Panc1 (cell line): ENCODE results near the gene TRIM75.

Source experiments
- SIN3A ChIP-seq: IDR thresholded peaks from 2 replicates; pipeline ENCODE4 v1.6.1; 2012; ENCODE audit warnings: low read depth, mild to moderate bottlenecking, low read length, moderate library complexity, borderline replicate concordance; ENCODE audit not compliant: insufficient read depth
- TCF7L2 ChIP-seq: IDR thresholded peaks from 2 replicates; pipeline ENCODE4 v1.6.1; 2011; ENCODE audit warnings: mild to moderate bottlenecking, low read depth, low read length, inconsistent platforms
- TF ChIP-seq, protein P1 (sequence below): fragments of 450-650 bp; IDR thresholded peaks from 2 replicates; pipeline ENCODE4 v1.5.1; 2017; ENCODE audit warnings: mild to moderate bottlenecking
- TF ChIP-seq, protein P2 (sequence below), 2 experiments: IDR thresholded peaks; 2 replicates each; pipeline ENCODE4 v1.6.1; 2011 to 2012; ENCODE audit warnings: low read depth in 2 of 2, control low read depth in 1 of 2, low read length in 1 of 2, mild to moderate bottlenecking in 1 of 2, moderate library complexity in 1 of 2; ENCODE audit not compliant: insufficient read depth in 1 of 2

DNA sequence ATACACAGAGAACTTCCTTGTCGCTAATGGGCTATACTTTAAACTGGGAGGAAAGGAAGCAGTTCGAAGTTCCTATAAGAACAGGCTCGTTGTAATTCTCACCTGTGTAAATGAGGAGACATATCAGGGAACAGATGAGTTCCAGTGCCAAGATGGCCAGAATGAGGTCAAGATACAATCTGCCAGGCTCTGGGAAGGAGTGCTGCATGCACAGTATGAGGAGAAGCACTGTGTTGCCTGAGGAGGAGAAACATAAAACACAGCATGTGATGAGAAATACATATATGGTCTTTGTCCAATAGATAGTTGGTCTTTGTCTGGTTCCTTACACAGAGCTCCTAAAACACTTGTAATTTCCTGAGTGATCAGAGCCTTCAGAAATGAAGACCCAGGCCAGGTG, 34.7 kb downstream of the TRIM75 start:
- TF ChIP-seq, protein P1, sequence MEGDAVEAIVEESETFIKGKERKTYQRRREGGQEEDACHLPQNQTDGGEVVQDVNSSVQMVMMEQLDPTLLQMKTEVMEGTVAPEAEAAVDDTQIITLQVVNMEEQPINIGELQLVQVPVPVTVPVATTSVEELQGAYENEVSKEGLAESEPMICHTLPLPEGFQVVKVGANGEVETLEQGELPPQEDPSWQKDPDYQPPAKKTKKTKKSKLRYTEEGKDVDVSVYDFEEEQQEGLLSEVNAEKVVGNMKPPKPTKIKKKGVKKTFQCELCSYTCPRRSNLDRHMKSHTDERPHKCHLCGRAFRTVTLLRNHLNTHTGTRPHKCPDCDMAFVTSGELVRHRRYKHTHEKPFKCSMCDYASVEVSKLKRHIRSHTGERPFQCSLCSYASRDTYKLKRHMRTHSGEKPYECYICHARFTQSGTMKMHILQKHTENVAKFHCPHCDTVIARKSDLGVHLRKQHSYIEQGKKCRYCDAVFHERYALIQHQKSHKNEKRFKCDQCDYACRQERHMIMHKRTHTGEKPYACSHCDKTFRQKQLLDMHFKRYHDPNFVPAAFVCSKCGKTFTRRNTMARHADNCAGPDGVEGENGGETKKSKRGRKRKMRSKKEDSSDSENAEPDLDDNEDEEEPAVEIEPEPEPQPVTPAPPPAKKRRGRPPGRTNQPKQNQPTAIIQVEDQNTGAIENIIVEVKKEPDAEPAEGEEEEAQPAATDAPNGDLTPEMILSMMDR = no peak
- no peak for TF ChIP-seq SIN3A
- TF ChIP-seq, protein P2, sequence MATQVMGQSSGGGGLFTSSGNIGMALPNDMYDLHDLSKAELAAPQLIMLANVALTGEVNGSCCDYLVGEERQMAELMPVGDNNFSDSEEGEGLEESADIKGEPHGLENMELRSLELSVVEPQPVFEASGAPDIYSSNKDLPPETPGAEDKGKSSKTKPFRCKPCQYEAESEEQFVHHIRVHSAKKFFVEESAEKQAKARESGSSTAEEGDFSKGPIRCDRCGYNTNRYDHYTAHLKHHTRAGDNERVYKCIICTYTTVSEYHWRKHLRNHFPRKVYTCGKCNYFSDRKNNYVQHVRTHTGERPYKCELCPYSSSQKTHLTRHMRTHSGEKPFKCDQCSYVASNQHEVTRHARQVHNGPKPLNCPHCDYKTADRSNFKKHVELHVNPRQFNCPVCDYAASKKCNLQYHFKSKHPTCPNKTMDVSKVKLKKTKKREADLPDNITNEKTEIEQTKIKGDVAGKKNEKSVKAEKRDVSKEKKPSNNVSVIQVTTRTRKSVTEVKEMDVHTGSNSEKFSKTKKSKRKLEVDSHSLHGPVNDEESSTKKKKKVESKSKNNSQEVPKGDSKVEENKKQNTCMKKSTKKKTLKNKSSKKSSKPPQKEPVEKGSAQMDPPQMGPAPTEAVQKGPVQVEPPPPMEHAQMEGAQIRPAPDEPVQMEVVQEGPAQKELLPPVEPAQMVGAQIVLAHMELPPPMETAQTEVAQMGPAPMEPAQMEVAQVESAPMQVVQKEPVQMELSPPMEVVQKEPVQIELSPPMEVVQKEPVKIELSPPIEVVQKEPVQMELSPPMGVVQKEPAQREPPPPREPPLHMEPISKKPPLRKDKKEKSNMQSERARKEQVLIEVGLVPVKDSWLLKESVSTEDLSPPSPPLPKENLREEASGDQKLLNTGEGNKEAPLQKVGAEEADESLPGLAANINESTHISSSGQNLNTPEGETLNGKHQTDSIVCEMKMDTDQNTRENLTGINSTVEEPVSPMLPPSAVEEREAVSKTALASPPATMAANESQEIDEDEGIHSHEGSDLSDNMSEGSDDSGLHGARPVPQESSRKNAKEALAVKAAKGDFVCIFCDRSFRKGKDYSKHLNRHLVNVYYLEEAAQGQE (IDR thresholded peaks at IDR 0.05; ENCODE audit: insufficient read depth in 1 of 2, low read depth in 2 of 2, low read length in 1 of 2) = no peak
- no peak for TF ChIP-seq TCF7L2
